Upper lobe of right lung (tissue), 1 donor: ENCODE data around the gene SH3GL1. TPM values are rescaled to one million over a fixed set of nuclear protein-coding genes. Genes with fewer than 3 reads are reported as not detected.
"Not testable (repeated sequence)": the region's sequence is repeated elsewhere in the genome, so short reads cannot be mapped to it uniquely, and the experiment has no call there.

Experiments
- ATAC-seq: fragments of 200-7000 bp; cut with Tn5 transposase; one replicate; pipeline ENCODE4 v1.9.1; 2020; ENCODE audit warnings: mild to moderate bottlenecking, moderate library complexity
- DNase-seq: peaks from one replicate; pipeline ENCODE4 v3.0.0-alpha.2; 2020
- H3K27ac ChIP-seq: fragments of 200-600 bp; one replicate; pipeline ENCODE4 v1.8.0; 2022
- H3K27me3 ChIP-seq: fragments of 200-600 bp; one replicate; pipeline ENCODE4 v1.8.0; 2022; ENCODE audit warnings: mild to moderate bottlenecking
- H3K36me3 ChIP-seq: fragments of 200-600 bp; one replicate; pipeline ENCODE4 v1.8.0; 2022
- H3K4me1 ChIP-seq: fragments of 200-600 bp; one replicate; pipeline ENCODE4 v1.8.0; 2022
- H3K4me3 ChIP-seq: fragments of 200-600 bp; one replicate; pipeline ENCODE4 v1.8.0; 2022; ENCODE audit warnings: mild to moderate bottlenecking
- H3K9me3 ChIP-seq: fragments of 200-600 bp; one replicate; pipeline ENCODE4 v1.8.0; 2022
- intact Hi-C: fragments of 100-400 bp; cut with DNase I; formaldehyde crosslinking; loops from one replicate; pipeline ENCODE4 v1.11.0; 2022
- total RNA-seq: library from RNA; stranded (reverse); fragmentation: NEBNext Ultra II Directional; extraction: Animal tissue kit (Norgen Biotek cat#: 25700); gene quantifications from one replicate; pipeline ENCODE4 v1.2.1, GENCODE V29; 2021
- TF ChIP-seq, protein P1 (sequence below): fragments of 200-600 bp; IDR thresholded peaks from one replicate; pipeline ENCODE4 v1.8.0; 2022; ENCODE audit warnings: antibody characterized with exemption
- donor health status: DM: no; HTN: yes; CAD: no; lungs with severe emphysema.

The SH3GL1 gene
- total RNA-seq, 1 donor from 2014 or later: 47.6 TPM

DNA sequence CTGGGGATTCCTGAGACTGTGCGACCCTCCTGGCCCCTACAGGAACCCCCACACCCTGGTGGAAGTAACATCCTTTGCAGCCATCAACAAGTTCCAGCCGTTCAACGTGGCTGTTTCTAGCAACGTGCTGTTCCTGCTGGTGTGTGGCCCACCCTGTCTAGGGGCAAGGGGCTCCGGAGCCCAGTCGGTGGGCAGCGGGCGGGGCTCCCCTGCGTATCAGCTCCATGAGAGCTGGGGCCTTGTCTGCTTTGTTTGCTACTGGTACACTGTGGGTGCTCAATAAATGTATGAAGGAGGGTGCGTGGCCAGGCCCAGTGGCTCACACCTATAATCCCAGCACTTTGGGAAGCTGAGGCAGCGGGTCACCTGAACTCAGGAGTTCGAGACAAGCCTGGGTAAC is 46.1 kb downstream of the SH3GL1 start:
- Histone ChIP-seq H3K4me3 (no peak overlapping the region), H3K27me3 (no peaks in the 10 kb centered on the region), H3K27ac (no peak overlapping the region), H3K9me3 (no peaks in the 10 kb centered on the region), H3K36me3 (peaks cover 16% of the 10 kb centered on the region), H3K4me1 (no peaks in the 10 kb centered on the region)
- TF ChIP-seq, protein P1, sequence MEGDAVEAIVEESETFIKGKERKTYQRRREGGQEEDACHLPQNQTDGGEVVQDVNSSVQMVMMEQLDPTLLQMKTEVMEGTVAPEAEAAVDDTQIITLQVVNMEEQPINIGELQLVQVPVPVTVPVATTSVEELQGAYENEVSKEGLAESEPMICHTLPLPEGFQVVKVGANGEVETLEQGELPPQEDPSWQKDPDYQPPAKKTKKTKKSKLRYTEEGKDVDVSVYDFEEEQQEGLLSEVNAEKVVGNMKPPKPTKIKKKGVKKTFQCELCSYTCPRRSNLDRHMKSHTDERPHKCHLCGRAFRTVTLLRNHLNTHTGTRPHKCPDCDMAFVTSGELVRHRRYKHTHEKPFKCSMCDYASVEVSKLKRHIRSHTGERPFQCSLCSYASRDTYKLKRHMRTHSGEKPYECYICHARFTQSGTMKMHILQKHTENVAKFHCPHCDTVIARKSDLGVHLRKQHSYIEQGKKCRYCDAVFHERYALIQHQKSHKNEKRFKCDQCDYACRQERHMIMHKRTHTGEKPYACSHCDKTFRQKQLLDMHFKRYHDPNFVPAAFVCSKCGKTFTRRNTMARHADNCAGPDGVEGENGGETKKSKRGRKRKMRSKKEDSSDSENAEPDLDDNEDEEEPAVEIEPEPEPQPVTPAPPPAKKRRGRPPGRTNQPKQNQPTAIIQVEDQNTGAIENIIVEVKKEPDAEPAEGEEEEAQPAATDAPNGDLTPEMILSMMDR: no peak
- DNase-seq (no peak), ATAC-seq (no peak)
- intact Hi-C loops: no loop called here

GRCh38 chr19:4352701-4353121 is 47.6 kb downstream of the SH3GL1 start:
- no peak overlapping the region for H3K27ac ChIP-seq
- ATAC-seq (peak; percentile 80), DNase-seq (no peak)
- H3K4me1 ChIP-seq: no peaks in the 10 kb centered on the region
- H3K9me3 ChIP-seq: no peaks in the 10 kb centered on the region
- intact Hi-C loops: no loop called here
- H3K4me3 ChIP-seq: no peak overlapping the region
- no peaks in the 10 kb centered on the region for H3K27me3 ChIP-seq
- TF ChIP-seq, protein P1: peak; percentile 88
- peaks cover 9% of the 10 kb centered on the region for H3K36me3 ChIP-seq

GRCh38 chr19:4350726-4351125 is 49.6 kb downstream of the SH3GL1 start:
- Histone ChIP-seq H3K4me3 (no peak overlapping the region), H3K27ac (no peak overlapping the region), H3K9me3 (no peaks in the 10 kb centered on the region), H3K36me3 (no peaks in the 10 kb centered on the region), H3K4me1 (no peaks in the 10 kb centered on the region), H3K27me3 (no peaks in the 10 kb centered on the region)
- TF ChIP-seq, protein P1: no peak
- intact Hi-C loops: no loop called here
- ATAC-seq (no peak), DNase-seq (no peak)

- no peaks in the 10 kb centered on the region for H3K36me3 ChIP-seq
- no peak for ATAC-seq
- H3K27me3 ChIP-seq: no peaks in the 10 kb centered on the region
- no peak for DNase-seq
- H3K27ac ChIP-seq: no peak overlapping the region
- H3K9me3 ChIP-seq: no peaks in the 10 kb centered on the region
- intact Hi-C loops: no loop called here
- H3K4me1 ChIP-seq: no peaks in the 10 kb centered on the region
- no peak overlapping the region for H3K4me3 ChIP-seq
- TF ChIP-seq, protein P1: no peak
These were observed 50.2 kb downstream of the SH3GL1 start for GRCh38 chr19:4350111-4350510.

GRCh38 chr19:4349225-4349624 is 51.1 kb downstream of the SH3GL1 start:
- intact Hi-C loops, H3K9me3 ChIP-seq: not testable (repeated sequence)

GRCh38 chr19:4347521-4347920 is 52.8 kb downstream of the SH3GL1 start:
- no peak overlapping the region for H3K27ac ChIP-seq
- H3K9me3 ChIP-seq: no peaks in the 10 kb centered on the region
- H3K4me3 ChIP-seq: no peak overlapping the region
- H3K4me1 ChIP-seq: peaks cover 7% of the 10 kb centered on the region
- H3K36me3 ChIP-seq: no peaks in the 10 kb centered on the region
- H3K27me3 ChIP-seq: no peaks in the 10 kb centered on the region
- no peak for ATAC-seq
- TF ChIP-seq, protein P1: no peak
- intact Hi-C loops: no loop called here
- no peak for DNase-seq

More at GRCh38 chr19:4349225-4349624, 51.1 kb downstream of the SH3GL1 start:
- H3K36me3 ChIP-seq, H3K4me1 ChIP-seq, ATAC-seq, H3K27ac ChIP-seq, DNase-seq, H3K4me3 ChIP-seq, H3K27me3 ChIP-seq: not testable (repeated sequence)
